ENCODE results near the gene GNAT3. TPM values are rescaled to one million over a fixed set of nuclear protein-coding genes. Genes with fewer than 3 reads are reported as not detected.
A peak's percentile ranks its signal among the peaks of the same experiment; 100 is the strongest.

The GNAT3 gene
- polyA plus RNA-seq, 1 experiment: not detected

DNA sequence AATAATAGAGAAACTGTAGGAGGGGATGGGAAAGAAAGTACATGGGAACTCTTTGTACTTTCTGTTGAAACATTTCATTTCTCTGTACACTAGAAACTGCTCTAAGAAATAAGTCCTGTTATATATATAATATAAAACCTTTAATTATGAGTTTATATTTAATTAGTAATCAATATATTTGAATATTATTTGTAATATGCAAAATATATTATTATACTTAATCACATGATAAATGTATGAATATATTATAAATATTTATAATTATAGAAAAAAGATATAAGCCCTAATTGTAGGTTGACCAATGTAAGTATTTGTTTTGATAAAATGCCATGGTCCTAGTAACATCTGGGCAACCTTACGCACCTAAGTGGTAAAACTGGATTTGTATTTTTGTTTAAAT lies 51.0 kb downstream of the GNAT3 start:
- POLR2A ChIA-PET: no interaction called here
- TF ChIP-seq, protein P1, sequence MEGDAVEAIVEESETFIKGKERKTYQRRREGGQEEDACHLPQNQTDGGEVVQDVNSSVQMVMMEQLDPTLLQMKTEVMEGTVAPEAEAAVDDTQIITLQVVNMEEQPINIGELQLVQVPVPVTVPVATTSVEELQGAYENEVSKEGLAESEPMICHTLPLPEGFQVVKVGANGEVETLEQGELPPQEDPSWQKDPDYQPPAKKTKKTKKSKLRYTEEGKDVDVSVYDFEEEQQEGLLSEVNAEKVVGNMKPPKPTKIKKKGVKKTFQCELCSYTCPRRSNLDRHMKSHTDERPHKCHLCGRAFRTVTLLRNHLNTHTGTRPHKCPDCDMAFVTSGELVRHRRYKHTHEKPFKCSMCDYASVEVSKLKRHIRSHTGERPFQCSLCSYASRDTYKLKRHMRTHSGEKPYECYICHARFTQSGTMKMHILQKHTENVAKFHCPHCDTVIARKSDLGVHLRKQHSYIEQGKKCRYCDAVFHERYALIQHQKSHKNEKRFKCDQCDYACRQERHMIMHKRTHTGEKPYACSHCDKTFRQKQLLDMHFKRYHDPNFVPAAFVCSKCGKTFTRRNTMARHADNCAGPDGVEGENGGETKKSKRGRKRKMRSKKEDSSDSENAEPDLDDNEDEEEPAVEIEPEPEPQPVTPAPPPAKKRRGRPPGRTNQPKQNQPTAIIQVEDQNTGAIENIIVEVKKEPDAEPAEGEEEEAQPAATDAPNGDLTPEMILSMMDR (IDR thresholded peaks at IDR 0.05; ENCODE audit: insufficient read depth, low read depth, low read length): no peak
- CTCF ChIA-PET: no interaction called here
- no peak for DNase-seq (ENCODE audit: low read depth)
- H3K36me3 ChIP-seq (ENCODE audit: control insufficient read depth, insufficient read depth, low read length): no peaks in the 10 kb centered on the region
- no peak overlapping the region for H3K4me3 ChIP-seq (ENCODE audit: low read depth, low read length)
- H3K27me3 ChIP-seq (ENCODE audit: control insufficient read depth, insufficient read depth, low read length): no peaks in the 10 kb centered on the region

DNA sequence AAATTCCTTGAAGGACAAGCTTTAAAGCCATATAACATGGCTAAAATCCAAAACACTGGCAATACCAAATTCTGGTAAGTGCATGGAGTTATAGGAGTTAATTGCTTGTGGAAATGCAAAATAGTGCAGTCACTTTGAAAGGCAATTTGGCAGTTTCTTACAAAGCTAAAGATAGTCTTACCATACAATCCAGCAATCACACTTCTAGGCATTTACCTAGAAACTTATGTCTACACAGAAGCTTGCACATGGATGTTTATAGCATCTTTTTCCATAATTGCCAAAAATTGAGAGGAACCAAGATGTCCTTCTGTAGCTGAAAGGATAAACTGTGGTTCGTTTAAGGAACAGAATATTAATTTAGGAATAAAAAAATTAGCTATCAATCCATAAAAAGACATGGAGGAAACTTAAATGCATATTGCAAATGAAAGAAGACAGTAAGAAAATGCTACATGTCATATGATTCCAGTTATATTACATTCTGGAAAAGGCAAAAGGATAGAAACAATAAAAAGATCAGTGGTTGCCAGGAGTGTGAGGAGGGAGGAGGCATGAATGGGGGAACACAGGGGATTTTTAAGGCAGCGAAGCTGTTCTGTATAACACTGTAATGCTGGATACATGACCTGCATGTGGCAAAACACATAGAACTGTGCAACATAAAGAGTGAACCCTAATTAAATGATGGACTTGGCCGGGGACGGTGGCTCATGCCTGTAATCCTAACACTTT lies 51.9 kb downstream of the GNAT3 start:
- Histone ChIP-seq H3K27me3 (ENCODE audit: control insufficient read depth, insufficient read depth, low read length) (no peaks in the 10 kb centered on the region), H3K36me3 (ENCODE audit: control insufficient read depth, insufficient read depth, low read length) (no peaks in the 10 kb centered on the region), H3K4me3 (ENCODE audit: low read depth, low read length) (no peak overlapping the region)
- TF ChIP-seq, protein P1 (IDR thresholded peaks at IDR 0.05; ENCODE audit: insufficient read depth, low read depth, low read length): no peak
- no peak for DNase-seq (ENCODE audit: low read depth)
- ChIA-PET CTCF (interaction anchor here (1.1 kb wide), 1 partner anchor 10 kb away, joined by 3 read pairs; no protein-coding TSS in a partner anchor), POLR2A (no interaction called here)

DNA sequence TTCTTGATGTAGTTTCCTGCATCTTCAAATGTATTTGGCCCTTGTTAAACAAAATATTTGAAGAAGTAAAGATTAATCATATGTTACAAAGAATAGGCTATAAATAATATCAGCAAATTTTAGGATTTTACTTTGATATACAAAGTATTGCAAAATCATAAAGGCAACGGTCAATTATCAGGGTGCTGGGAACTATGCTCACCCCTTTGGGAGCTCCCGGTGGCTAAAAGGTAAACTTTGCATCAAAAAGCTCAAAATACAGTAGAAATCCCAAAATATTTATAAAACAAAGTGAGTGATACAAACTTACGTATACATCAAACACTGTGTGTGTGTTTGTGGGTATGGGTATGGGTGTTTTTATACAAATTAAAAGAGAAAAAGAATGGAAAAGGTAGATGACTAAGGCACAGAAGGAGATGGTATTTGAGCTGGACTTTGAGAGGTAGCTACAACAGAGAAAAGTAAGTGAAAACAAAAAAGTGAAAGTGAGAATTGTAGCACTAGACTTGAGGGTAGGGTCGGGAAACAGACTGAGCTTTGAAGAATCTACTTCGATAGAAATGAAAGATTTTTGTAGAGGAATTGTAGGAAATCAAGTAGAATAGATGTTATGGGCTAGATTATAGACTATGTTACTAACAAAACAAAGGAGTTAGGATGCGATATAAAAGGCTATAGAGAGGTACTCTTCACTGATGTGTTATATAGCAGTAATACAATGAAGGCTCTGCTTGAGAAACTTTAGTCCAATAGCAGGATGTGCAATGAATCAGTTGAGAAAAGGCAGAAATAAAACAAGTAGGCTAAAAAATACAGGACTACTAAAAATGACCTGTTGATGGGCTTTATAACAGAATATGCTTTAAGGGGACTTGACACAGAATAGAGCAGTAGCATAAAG lies 52.8 kb downstream of the GNAT3 start:
- no peak overlapping the region for H3K4me3 ChIP-seq (ENCODE audit: low read depth, low read length)
- ChIA-PET POLR2A (no interaction called here), CTCF (interaction anchor here (1.1 kb wide), 2 partner anchors 9 to 51 kb away, joined by 3 to 4 read pairs; no protein-coding TSS in a partner anchor)
- no peaks in the 10 kb centered on the region for H3K27me3 ChIP-seq (ENCODE audit: control insufficient read depth, insufficient read depth, low read length)
- TF ChIP-seq, protein P1 (IDR thresholded peaks at IDR 0.05; ENCODE audit: insufficient read depth, low read depth, low read length): no peak
- no peak for DNase-seq (ENCODE audit: low read depth)
- no peaks in the 10 kb centered on the region for H3K36me3 ChIP-seq (ENCODE audit: control insufficient read depth, insufficient read depth, low read length)

DNA sequence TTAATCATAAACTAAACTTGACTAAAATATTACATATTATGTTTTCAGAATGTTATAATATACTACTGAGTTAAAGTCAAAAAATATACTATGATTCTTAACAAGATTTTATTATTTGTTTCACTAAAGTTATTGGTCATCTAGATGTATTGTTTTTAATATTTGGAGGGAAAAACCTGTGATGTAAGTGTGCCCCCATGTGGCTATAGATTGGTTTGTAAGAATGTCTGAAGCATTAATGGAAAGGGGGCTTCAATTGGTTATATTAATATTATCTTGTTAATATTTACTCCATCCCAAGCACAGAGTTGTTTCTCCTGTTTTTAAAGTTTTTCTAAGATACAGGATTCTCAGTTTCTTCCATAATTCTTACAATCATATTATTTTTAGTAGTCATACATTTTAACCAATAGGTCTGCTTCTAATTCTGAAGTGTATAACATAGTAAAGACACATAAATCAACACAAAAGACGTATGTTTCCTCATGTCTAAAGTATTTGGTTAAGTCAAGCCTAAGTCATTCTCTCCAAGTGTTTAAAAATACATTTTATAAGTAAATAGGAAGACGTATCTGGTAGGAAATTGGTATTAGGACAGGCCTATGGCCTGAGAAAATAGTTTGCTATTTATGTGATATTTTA lies 58.0 kb downstream of the GNAT3 start:
- TF ChIP-seq, protein P1 (IDR thresholded peaks at IDR 0.05; ENCODE audit: insufficient read depth, low read depth, low read length): peak; percentile 44
- no peaks in the 10 kb centered on the region for H3K27me3 ChIP-seq (ENCODE audit: control insufficient read depth, insufficient read depth, low read length)
- H3K4me3 ChIP-seq (ENCODE audit: low read depth, low read length): no peak overlapping the region
- ChIA-PET CTCF (interaction anchor here (0.7 kb wide), 1 partner anchor 13 kb away, joined by 4 read pairs; no protein-coding TSS in a partner anchor), POLR2A (no interaction called here)
- DNase-seq (ENCODE audit: low read depth): no peak
- no peaks in the 10 kb centered on the region for H3K36me3 ChIP-seq (ENCODE audit: control insufficient read depth, insufficient read depth, low read length)

Measured in BJ (cell line).